Cardiac fibroblast (primary cell): ENCODE measurements around the gene GNAO1.

ENCODE experiments used
- DNase-seq, 2 donors: peaks; one replicate each; pipeline versions ENCODE4 v3.0.0 to v3.0.0-alpha.2; 2010; ENCODE audit warnings: low read depth in 2 of 2
- H3K4me3 ChIP-seq, 2 donors: replicated peaks in 1 of 2; 1 replicate in 1 of 2; 2 replicates in 1 of 2; pipeline ENCODE4 v1.5.1; 2011; ENCODE audit warnings: low read depth in 2 of 2, low read length in 2 of 2, mild to moderate bottlenecking in 2 of 2, moderate library complexity in 1 of 2
- CTCF ChIP-seq: IDR thresholded peaks from one replicate; pipeline ENCODE4 v1.5.1; 2011; ENCODE audit warnings: low read depth, mild to moderate bottlenecking, low read length, inconsistent platforms

GNAO1 gene

GRCh38 chr16:56164636-56165035 is 26.7 kb upstream of the GNAO1 start:
- DNase-seq, result no peak
- no peak overlapping the region for H3K4me3 ChIP-seq
- TF ChIP-seq CTCF, result no peak

GRCh38 chr16:56174411-56174810 is 16.9 kb upstream of the GNAO1 start:
- no peak overlapping the region for H3K4me3 ChIP-seq
- DNase-seq, result no peak
- no peak for TF ChIP-seq CTCF

GRCh38 chr16:56181401-56181800 is 9.9 kb upstream of the GNAO1 start:
- no peak for DNase-seq
- no peak for TF ChIP-seq CTCF
- no peak overlapping the region for H3K4me3 ChIP-seq

DNA sequence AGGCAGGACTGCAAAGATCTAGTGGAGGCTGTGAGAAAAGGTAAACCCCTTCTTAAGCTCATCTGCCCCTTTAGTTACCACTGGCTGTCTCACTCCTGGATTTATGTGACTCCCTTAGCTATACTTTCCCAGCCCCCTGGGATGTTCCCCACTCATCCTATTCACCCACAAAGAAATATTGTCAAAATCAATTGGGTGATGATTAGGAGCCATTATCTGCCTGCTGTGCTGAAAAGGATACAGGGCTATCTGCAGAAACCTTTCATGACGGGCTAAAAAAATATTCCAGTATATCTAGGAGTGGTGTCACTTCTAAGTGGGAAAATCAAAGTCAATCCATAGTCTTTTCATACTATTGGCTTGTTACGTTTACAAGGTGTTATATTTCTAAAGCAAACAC is 8.0 kb upstream of the GNAO1 start:
- no peak overlapping the region for H3K4me3 ChIP-seq
- no peak for DNase-seq
- no peak for TF ChIP-seq CTCF

GRCh38 chr16:56190048-56190676 is 1.1 kb upstream of the GNAO1 start:
- DNase-seq, result peak in 1 of 2 donors; percentile 4
- TF ChIP-seq CTCF, result no peak
- H3K4me3 ChIP-seq, result peak overlapping the region in 1 of 2 donors; percentile 50

DNA sequence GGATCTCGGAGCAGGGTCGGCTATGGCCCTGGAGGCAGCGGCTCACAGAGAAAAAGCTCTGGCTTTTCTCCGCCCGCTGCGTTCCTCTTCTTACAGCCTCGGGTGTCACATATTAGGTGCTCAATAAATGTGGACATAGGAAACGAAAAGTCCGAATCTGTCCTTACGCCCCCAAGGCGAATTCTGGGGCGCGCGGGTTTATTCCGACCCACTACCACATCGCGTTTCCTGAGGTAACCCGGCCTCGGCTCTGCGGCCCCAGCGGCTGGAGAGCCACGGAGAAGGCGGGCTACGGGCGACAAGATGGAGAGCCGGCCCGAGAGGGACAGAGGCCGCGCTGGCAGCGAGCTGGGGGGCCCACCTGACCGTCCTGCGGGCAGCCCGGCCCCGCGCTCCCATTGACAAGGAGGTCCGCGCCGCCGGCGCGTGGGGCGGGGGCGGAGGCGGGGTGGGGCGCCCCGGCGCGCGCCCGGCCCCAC is 573 bp upstream of the GNAO1 start:
- no peak for TF ChIP-seq CTCF
- DNase-seq, result peak; percentile 3 to 10
- H3K4me3 ChIP-seq, result peak overlapping the region; percentile 43 to 50
